AG04450 (cell line): ENCODE results near the gene TDG. TPM values are rescaled to one million over a fixed set of nuclear protein-coding genes. Genes with fewer than 3 reads are reported as not detected.

Experiments
- CTCF ChIA-PET: fragments of 300-600, 350-600 bp; formaldehyde crosslinking; extraction: SDS; loops from one replicate; lab custom pipeline; 2022; ENCODE audit warnings: antibody characterized with exemption, inconsistent platforms; lab: Charles Lee
- POLR2A ChIA-PET: fragments of 350-600 bp; formaldehyde crosslinking; extraction: SDS; loops from one replicate; lab custom pipeline; 2021; ENCODE audit warnings: antibody characterized with exemption, inconsistent platforms; lab: Yijun Ruan, JAX
- DNase-seq: peaks from one replicate; pipeline ENCODE4 v3.0.0-alpha.2; 2011; ENCODE audit warnings: low read depth, low spot score
- H3K27ac ChIP-seq: one replicate; pipeline ENCODE4 v1.5.1; 2012; ENCODE audit warnings: low read depth, low read length, control low read depth
- H3K27me3 ChIP-seq: one replicate; pipeline ENCODE4 v1.6.0; 2012; ENCODE audit warnings: low read length; ENCODE audit not compliant: control insufficient read depth, insufficient read depth
- H3K4me3 ChIP-seq: 2 replicates; pipeline ENCODE4 v1.5.1; 2011; ENCODE audit warnings: mild to moderate bottlenecking, low read depth, low read length, control low read depth
- H3K9me3 ChIP-seq: 2 replicates; pipeline ENCODE4 v1.5.1; 2012; ENCODE audit warnings: low read length; ENCODE audit not compliant: control insufficient read depth, insufficient read depth
- CTCF ChIP-seq: IDR thresholded peaks from 2 replicates; pipeline ENCODE4 v1.5.1; 2011; ENCODE audit warnings: low read depth, low read length, control low read depth, inconsistent platforms
- polyA plus RNA-seq: library from polyadenylated mRNA; depleted of rRNA; stranded (reverse); fragments of >200 nt; gene quantifications from 2 replicates; pipeline ENCODE4 v1.2.3, GENCODE V29; 2011

The TDG gene
- polyA plus RNA-seq, 1 experiment: 28.4 TPM

GRCh38 chr12:103966736-103967135 lies 1.1 kb downstream of the TDG start:
- no peak for TF ChIP-seq CTCF
- Histone ChIP-seq H3K4me3 (peak overlapping the region; percentile 95), H3K27me3 (no peaks in the 10 kb centered on the region), H3K27ac (no peak overlapping the region), H3K9me3 (peaks cover 2% of the 10 kb centered on the region; the same call in 1 of the 2 replicates)
- DNase-seq: no peak
- ChIA-PET POLR2A (interaction anchor here (1.2 to 3.3 kb wide), 5 partner anchors 10 to 83 kb away, joined by 5 to 42 read pairs (median 6); partner anchors contain the start of genes GLT8D2 and HSP90B1), CTCF (interaction anchor here (1.2 to 4.6 kb wide), 2 partner anchors 10 to 142 kb away, joined by 3 to 33 read pairs; no protein-coding TSS in a partner anchor)

- CTCF ChIA-PET: interaction anchor here (1.7 kb wide), 1 partner anchor 140 kb away, joined by 7 read pairs; no protein-coding TSS in a partner anchor
- no peak for TF ChIP-seq CTCF
- Histone ChIP-seq H3K27ac (no peak overlapping the region), H3K4me3 (no peak overlapping the region), H3K27me3 (no peaks in the 10 kb centered on the region), H3K9me3 (peaks cover 2% of the 10 kb centered on the region; the same call in 1 of the 2 replicates)
- DNase-seq: no peak
- POLR2A ChIA-PET: interaction anchor here (0.9 to 1.6 kb wide), 2 partner anchors 39 to 139 kb away, joined by 3 to 5 read pairs; partner anchors contain the start of gene HSP90B1
Observed at GRCh38 chr12:103969391-103969790, 3.7 kb downstream of the TDG start.

- CTCF ChIA-PET: interaction anchor here (0.9 to 2.1 kb wide), 2 partner anchors 9 to 135 kb away, joined by 3 to 9 read pairs; no protein-coding TSS in a partner anchor
Observed at GRCh38 chr12:103973909-103974308, 8.2 kb downstream of the TDG start.

GRCh38 chr12:103975368-103975767 lies 9.7 kb downstream of the TDG start:
- H3K27me3 ChIP-seq: no peaks in the 10 kb centered on the region
- POLR2A ChIA-PET: no interaction called here
- CTCF ChIA-PET: no interaction called here

More at GRCh38 chr12:103973909-103974308, 8.2 kb downstream of the TDG start:
- Histone ChIP-seq H3K27me3 (no peaks in the 10 kb centered on the region), H3K4me3 (no peak overlapping the region), H3K27ac (no peak overlapping the region), H3K9me3 (no peaks in the 10 kb centered on the region)
- TF ChIP-seq CTCF: no peak
- DNase-seq: no peak
- POLR2A ChIA-PET: no interaction called here

More at GRCh38 chr12:103975368-103975767, 9.7 kb downstream of the TDG start:
- no peak for TF ChIP-seq CTCF
- DNase-seq: no peak
- Histone ChIP-seq H3K27ac (no peak overlapping the region), H3K4me3 (no peak overlapping the region), H3K9me3 (no peaks in the 10 kb centered on the region)
